Adrenal gland (tissue), 5 donors: ENCODE data around the gene COL5A1.

Experiments
- POLR2A ChIP-seq, 2 donors: fragments of 450-650 bp; IDR thresholded peaks; one replicate each; pipeline ENCODE4 v1.6.1; 2017; ENCODE audit warnings: antibody characterized with exemption in 2 of 2, mild to moderate bottlenecking in 2 of 2, moderate library complexity in 1 of 2
- TF ChIP-seq, protein P1 (sequence below), 6 experiments: fragments of 450-650 bp in 4 of 6; fragments of 200-600 bp in 2 of 6; sonication (generic) in 1 of 6; IDR thresholded peaks; 1 replicate in 5 of 6; 2 replicates in 1 of 6; pipeline versions ENCODE4 v1.5.1 to v1.8.0; 2016 to 2021; ENCODE audit warnings: antibody characterized with exemption in 6 of 6, mild to moderate bottlenecking in 2 of 6, moderate library complexity in 1 of 6
- donor health status: DM: no; HTN: no; CAD: no.

DNA sequence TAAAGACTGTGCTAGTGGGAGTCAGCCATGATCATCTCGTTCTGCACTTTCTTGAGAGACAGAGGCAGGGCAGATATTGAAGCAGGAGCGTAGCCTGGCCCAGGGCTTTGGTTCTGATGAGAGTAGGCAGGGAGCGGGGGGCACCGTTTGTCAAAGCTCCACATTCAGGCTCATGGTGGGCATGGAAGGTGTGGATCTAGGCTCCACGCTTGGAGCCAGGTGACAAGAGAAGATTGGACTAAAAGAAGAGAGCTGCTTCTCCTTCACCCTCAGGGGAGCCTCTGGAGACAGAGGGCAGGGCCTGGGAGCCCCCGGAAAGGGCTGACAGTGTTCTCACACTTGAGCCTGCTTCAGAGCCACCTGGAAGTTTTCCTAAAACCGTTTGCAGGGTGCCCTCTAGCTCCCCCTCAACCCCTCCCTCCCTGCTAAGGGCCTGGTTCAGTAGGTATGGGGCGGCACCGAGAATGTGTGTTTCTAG, 214.3 kb downstream of the COL5A1 start:
- TF ChIP-seq, protein P1, sequence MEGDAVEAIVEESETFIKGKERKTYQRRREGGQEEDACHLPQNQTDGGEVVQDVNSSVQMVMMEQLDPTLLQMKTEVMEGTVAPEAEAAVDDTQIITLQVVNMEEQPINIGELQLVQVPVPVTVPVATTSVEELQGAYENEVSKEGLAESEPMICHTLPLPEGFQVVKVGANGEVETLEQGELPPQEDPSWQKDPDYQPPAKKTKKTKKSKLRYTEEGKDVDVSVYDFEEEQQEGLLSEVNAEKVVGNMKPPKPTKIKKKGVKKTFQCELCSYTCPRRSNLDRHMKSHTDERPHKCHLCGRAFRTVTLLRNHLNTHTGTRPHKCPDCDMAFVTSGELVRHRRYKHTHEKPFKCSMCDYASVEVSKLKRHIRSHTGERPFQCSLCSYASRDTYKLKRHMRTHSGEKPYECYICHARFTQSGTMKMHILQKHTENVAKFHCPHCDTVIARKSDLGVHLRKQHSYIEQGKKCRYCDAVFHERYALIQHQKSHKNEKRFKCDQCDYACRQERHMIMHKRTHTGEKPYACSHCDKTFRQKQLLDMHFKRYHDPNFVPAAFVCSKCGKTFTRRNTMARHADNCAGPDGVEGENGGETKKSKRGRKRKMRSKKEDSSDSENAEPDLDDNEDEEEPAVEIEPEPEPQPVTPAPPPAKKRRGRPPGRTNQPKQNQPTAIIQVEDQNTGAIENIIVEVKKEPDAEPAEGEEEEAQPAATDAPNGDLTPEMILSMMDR (IDR thresholded peaks at IDR 0.05) = no peak
- no peak for TF ChIP-seq POLR2A (IDR thresholded peaks at IDR 0.05)
